SH-SY5Y (cell line): ENCODE data around the gene XAGE1A.

Source experiments
- GATA2 ChIP-seq: IDR thresholded peaks from 2 replicates; pipeline ENCODE4 v1.6.1; 2011; ENCODE audit warnings: mild to moderate bottlenecking, low read depth, low read length
- GATA3 ChIP-seq: IDR thresholded peaks from 2 replicates; pipeline ENCODE4 v1.6.1; 2011; ENCODE audit warnings: low read depth, mild to moderate bottlenecking, low read length, moderate library complexity

GRCh38 chrX:52542311-52542710 lies 46.7 kb downstream of the XAGE1A start:
- TF ChIP-seq GATA3 (no peak), GATA2 (no peak)
